Thyroid gland (tissue), 4 donors: Measurements from ENCODE around the gene ZSWIM5.

ENCODE experiments used
- POLR2A ChIP-seq, 2 donors: fragments of 450-650 bp; IDR thresholded peaks; one replicate each; pipeline ENCODE4 v1.6.1; 2017; ENCODE audit warnings: antibody characterized with exemption in 2 of 2, mild to moderate bottlenecking in 2 of 2, moderate library complexity in 1 of 2
- TF ChIP-seq, protein P1 (sequence below), 6 experiments: fragments of 200-600 bp in 3 of 6; fragments of 450-650 bp in 3 of 6; sonication (generic) in 3 of 6; IDR thresholded peaks; one replicate each; pipeline ENCODE4 v1.5.1; 2016 to 2019; ENCODE audit warnings: antibody characterized with exemption in 6 of 6, mild to moderate bottlenecking in 2 of 6, inconsistent platforms in 1 of 6, moderate library complexity in 1 of 6

DNA sequence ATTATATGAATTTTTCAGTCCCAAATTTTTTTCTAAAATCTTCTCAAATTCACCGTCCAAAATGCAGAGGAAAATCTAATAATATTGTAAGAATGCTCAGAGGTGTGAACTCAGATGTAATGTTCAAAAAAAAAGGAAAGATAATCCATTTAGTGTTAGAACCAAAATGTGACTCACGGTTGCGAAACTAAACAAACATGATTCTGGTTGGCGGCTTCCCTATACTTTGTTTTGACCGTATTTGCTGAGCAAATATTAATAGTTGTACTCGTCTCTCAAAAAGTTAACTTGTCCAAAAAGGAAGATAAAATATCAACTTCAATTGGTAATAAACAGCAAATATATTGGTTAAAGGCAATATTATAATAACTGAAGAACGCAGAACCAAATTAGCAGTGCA, 34.4 kb downstream of the ZSWIM5 start:
- TF ChIP-seq POLR2A (IDR thresholded peaks at IDR 0.05): no peak
- TF ChIP-seq, protein P1, sequence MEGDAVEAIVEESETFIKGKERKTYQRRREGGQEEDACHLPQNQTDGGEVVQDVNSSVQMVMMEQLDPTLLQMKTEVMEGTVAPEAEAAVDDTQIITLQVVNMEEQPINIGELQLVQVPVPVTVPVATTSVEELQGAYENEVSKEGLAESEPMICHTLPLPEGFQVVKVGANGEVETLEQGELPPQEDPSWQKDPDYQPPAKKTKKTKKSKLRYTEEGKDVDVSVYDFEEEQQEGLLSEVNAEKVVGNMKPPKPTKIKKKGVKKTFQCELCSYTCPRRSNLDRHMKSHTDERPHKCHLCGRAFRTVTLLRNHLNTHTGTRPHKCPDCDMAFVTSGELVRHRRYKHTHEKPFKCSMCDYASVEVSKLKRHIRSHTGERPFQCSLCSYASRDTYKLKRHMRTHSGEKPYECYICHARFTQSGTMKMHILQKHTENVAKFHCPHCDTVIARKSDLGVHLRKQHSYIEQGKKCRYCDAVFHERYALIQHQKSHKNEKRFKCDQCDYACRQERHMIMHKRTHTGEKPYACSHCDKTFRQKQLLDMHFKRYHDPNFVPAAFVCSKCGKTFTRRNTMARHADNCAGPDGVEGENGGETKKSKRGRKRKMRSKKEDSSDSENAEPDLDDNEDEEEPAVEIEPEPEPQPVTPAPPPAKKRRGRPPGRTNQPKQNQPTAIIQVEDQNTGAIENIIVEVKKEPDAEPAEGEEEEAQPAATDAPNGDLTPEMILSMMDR (IDR thresholded peaks at IDR 0.05): no peak
